Mesothelial cell of epicardium (in vitro differentiated cells): ENCODE data around the gene C6orf89. TPM values are rescaled to one million over a fixed set of nuclear protein-coding genes. Genes with fewer than 3 reads are reported as not detected.
A peak's percentile ranks its signal among the peaks of the same experiment; 100 is the strongest.

Experiments
- DNase-seq, 2 experiments: peaks; one replicate each; pipeline ENCODE4 v3.0.0; 2021; ENCODE audit warnings: low spot score in 2 of 2; ENCODE audit not compliant: unreplicated experiment in 2 of 2
- H3K27ac Mint-ChIP-seq: 2 replicates; pipeline ENCODE4 v1.8.0; 2021; ENCODE audit warnings: mixed read lengths
- H3K27me3 Mint-ChIP-seq: 2 replicates; pipeline ENCODE4 v1.8.0; 2021; ENCODE audit warnings: low read depth, mixed read lengths
- H3K36me3 Mint-ChIP-seq: 2 replicates; pipeline ENCODE4 v1.8.0; 2021; ENCODE audit warnings: mixed read lengths
- H3K4me1 Mint-ChIP-seq: 2 replicates; pipeline ENCODE4 v1.8.0; 2021; ENCODE audit warnings: mixed read lengths
- H3K4me3 Mint-ChIP-seq: 2 replicates; pipeline ENCODE4 v1.8.0; 2021; ENCODE audit warnings: mild to moderate bottlenecking, moderate library complexity, mixed read lengths
- H3K9me3 Mint-ChIP-seq: 2 replicates; pipeline ENCODE4 v1.8.0; 2021; ENCODE audit warnings: mixed read lengths
- total RNA-seq: library from RNA; stranded (reverse); gene quantifications from 3 replicates; pipeline ENCODE4 v1.2.1, GENCODE V29; 2021
- TF ChIP-seq, protein P1 (sequence below): fragments of 200-600 bp; sonication (generic); IDR thresholded peaks from one replicate; pipeline ENCODE4 v1.5.0; 2021; ENCODE audit warnings: antibody characterized with exemption; ENCODE audit not compliant: unreplicated experiment

Gene C6orf89
- total RNA-seq, 1 donor from 2014 or later: 39.7 TPM

DNA sequence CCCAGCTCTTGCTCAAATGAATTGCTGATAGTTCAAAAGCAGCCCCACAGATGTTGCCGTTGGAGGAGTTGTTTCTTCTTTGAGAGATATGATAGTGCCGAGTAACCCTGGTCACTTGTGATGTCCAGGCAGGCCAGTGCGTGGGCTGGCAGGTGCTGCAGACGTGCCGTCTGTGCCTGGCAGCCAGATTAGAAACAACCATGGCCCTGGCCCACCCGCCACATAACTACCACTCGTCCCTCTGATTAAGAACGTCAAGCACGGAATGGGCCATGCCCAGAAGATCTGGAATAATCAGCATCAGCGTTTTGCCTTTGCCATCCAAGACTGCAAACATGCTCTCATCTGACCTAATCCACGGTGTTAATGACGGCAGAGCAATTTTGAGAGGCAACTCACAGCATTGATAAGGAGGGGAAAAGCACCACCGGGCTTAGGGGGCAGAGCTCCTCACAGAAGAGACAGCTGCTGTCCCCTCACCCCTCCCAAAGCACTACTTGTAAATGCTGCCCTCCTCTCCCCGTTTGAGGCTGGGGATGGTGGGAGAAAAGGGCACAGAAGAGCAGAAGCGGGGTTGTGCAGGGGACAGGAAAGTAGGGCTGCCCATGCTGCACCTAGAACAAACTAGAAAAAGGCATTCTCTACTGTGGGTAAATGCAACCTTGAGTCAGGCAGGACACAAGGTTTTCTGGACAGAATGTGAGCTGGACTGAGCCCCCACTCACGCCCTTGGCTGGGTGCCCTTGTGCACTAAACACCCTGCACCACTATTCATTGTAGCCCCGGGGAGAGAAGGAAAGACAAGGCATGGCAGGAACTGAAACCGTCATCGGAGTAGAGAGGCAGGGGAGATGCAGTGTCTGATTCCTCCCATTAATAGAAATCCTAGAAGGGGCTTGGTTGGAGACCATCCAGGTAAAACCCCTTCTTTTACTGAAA, 41.3 kb upstream of the C6orf89 start:
- peaks cover 31% of the 10 kb centered on the region for H3K4me1 Mint-ChIP-seq
- H3K27ac Mint-ChIP-seq: no peak overlapping the region
- no peak overlapping the region for H3K4me3 Mint-ChIP-seq
- peaks cover 45% of the 10 kb centered on the region for H3K27me3 Mint-ChIP-seq
- DNase-seq: no peak
- H3K9me3 Mint-ChIP-seq: no peaks in the 10 kb centered on the region
- TF ChIP-seq, protein P1, sequence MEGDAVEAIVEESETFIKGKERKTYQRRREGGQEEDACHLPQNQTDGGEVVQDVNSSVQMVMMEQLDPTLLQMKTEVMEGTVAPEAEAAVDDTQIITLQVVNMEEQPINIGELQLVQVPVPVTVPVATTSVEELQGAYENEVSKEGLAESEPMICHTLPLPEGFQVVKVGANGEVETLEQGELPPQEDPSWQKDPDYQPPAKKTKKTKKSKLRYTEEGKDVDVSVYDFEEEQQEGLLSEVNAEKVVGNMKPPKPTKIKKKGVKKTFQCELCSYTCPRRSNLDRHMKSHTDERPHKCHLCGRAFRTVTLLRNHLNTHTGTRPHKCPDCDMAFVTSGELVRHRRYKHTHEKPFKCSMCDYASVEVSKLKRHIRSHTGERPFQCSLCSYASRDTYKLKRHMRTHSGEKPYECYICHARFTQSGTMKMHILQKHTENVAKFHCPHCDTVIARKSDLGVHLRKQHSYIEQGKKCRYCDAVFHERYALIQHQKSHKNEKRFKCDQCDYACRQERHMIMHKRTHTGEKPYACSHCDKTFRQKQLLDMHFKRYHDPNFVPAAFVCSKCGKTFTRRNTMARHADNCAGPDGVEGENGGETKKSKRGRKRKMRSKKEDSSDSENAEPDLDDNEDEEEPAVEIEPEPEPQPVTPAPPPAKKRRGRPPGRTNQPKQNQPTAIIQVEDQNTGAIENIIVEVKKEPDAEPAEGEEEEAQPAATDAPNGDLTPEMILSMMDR: no peak
- no peaks in the 10 kb centered on the region for H3K36me3 Mint-ChIP-seq

DNA sequence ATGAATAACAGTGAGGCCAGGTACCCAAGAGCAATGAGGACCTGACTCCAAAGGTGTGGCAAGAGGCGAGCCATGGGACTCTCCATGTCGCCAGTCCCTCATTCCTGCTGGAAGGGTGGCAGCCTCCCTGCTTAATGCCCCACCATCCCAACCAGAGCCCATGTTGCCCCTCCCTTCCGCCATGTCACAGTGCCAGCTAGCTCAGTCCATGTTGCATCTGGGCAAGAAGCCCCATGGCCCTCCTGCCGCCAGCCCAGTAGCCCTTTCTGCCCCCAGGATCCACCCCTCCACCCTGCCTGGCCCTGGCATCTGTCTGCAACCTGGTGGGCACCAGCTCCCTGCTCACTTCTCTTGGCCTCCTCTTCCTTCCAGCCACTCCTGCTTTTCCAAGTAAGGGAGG, 40.5 kb upstream of the C6orf89 start:
- TF ChIP-seq, protein P1: no peak

DNA sequence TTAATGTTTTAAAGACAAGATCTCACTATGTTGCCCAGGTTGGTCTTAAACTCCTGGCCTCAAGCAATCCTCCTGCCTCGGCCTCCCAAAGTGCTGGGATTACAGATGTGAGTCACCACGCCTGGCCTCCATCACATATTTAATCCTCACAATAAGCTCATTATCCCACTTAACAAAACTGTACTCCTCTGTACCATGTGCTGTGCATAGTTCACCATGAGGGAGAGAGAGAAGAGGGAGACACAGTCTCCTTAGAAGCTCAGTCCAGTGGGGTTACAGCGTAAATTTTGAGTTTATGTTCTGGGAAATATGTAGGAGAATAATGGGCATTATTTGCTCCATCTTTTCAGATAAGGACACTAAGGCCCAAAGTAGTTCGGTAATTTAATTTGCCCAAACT, 38.6 kb upstream of the C6orf89 start:
- H3K4me3 Mint-ChIP-seq: no peak overlapping the region

More for the DNA sequence above, 40.5 kb upstream of the C6orf89 start:
- peaks cover 31% of the 10 kb centered on the region for H3K4me1 Mint-ChIP-seq
- no peaks in the 10 kb centered on the region for H3K9me3 Mint-ChIP-seq
- H3K27ac Mint-ChIP-seq: no peak overlapping the region
- peaks cover 41% of the 10 kb centered on the region for H3K27me3 Mint-ChIP-seq
- H3K4me3 Mint-ChIP-seq: no peak overlapping the region
- H3K36me3 Mint-ChIP-seq: peaks cover 2% of the 10 kb centered on the region
- DNase-seq: no peak

DNA sequence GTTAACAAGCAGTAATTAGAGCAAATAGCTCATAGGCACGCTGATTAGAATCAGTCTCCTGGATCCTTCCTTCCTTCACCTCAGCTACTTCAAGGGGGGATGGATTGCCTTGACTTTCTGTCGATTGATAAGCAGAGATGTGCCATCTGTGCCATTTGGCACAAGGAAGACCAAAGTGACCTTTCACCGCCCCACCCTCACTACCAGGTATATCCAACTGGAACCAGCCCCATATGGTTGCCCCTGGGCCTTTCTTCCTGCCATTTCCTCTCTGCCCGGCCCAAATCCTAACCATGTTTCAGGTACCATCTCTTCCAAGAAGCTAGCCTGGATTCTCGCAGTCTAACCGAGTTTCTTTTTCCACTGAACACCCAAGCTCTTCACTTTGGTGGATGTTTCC, 37.8 kb upstream of the C6orf89 start:
- peaks cover 29% of the 10 kb centered on the region for H3K27me3 Mint-ChIP-seq
- no peak for DNase-seq
- TF ChIP-seq, protein P1: no peak
- H3K4me1 Mint-ChIP-seq: peaks cover 25% of the 10 kb centered on the region
- no peak overlapping the region for H3K27ac Mint-ChIP-seq
- H3K9me3 Mint-ChIP-seq: peaks cover 4% of the 10 kb centered on the region
- peaks cover 15% of the 10 kb centered on the region for H3K36me3 Mint-ChIP-seq
- no peak overlapping the region for H3K4me3 Mint-ChIP-seq

More for the DNA sequence above, 38.6 kb upstream of the C6orf89 start:
- H3K4me1 Mint-ChIP-seq: peaks cover 25% of the 10 kb centered on the region
- peaks cover 31% of the 10 kb centered on the region for H3K27me3 Mint-ChIP-seq
- TF ChIP-seq, protein P1: no peak
- DNase-seq: no peak
- H3K9me3 Mint-ChIP-seq: peaks cover 4% of the 10 kb centered on the region
- peaks cover 14% of the 10 kb centered on the region for H3K36me3 Mint-ChIP-seq
- no peak overlapping the region for H3K27ac Mint-ChIP-seq

DNA sequence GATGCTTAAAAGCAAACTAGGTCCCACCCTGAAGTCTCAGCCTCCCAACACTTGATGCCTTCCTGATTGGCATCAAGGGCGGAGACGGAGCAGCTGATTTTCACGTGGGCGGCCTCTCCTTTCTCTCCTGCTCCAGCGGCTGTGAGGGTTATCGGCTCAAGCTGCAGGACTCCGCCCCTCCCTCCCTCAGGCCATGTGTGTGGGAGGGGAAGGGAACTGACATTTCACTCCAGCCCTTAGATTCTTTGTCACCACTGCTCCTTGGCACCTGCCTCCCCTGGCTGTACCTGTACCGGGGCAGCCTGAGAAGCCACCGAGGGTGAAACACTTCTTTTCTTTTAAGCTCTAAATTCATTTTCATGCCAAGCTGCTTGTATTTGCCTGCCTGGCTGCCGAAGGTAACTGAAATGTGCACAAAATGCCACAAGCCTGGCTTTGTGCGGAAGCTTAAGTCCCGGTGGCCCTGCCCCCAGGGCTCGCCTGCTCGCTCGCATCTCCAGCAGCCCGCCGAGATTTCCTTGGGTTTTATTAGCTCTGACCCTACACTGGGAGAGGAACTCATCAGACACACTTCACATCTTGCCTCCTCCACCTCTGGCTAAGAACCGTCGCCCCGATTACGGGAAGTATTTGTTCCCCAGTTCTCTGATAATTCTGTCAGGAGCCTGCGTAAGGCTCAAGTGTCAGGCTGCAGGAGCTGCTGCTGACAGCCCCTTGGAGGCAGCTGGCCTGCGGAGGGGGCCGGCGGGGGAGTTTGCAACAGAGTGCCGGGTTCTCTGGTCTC, 36.9 kb upstream of the C6orf89 start:
- DNase-seq: peak in 1 of 2 experiments; percentile 48
- H3K27me3 Mint-ChIP-seq: peaks cover 24% of the 10 kb centered on the region
- peaks cover 4% of the 10 kb centered on the region for H3K9me3 Mint-ChIP-seq
- peak overlapping the region; percentile 54 for H3K4me3 Mint-ChIP-seq
- peak overlapping the region; percentile 38 for H3K27ac Mint-ChIP-seq
- H3K36me3 Mint-ChIP-seq: peaks cover 22% of the 10 kb centered on the region
- H3K4me1 Mint-ChIP-seq: peaks cover 27% of the 10 kb centered on the region
- TF ChIP-seq, protein P1: no peak
